GM19239 (cell line): ENCODE measurements around the gene LYPD3.
"Not testable (repeated sequence)": the region's sequence is repeated elsewhere in the genome, so short reads cannot be mapped to it uniquely, and the experiment has no call there.

ENCODE experiments used
- DNase-seq: peaks from one replicate; pipeline ENCODE4 v3.0.0; 2011; ENCODE audit warnings: low spot score; ENCODE audit not compliant: insufficient read length
- FAIRE-seq: peaks from 2 replicates; lab custom pipeline; 2011; peaks lifted over from hg19 to GRCh38; lab: Jason Lieb, UNC

The LYPD3 gene

GRCh38 chr19:43463381-43464133 is 1.9 kb downstream of the LYPD3 start:
- FAIRE-seq (peak; percentile 94), DNase-seq (peak; percentile 87)

GRCh38 chr19:43462785-43463380 is 2.5 kb downstream of the LYPD3 start:
- FAIRE-seq: no peak
- DNase-seq: no peak

DNA sequence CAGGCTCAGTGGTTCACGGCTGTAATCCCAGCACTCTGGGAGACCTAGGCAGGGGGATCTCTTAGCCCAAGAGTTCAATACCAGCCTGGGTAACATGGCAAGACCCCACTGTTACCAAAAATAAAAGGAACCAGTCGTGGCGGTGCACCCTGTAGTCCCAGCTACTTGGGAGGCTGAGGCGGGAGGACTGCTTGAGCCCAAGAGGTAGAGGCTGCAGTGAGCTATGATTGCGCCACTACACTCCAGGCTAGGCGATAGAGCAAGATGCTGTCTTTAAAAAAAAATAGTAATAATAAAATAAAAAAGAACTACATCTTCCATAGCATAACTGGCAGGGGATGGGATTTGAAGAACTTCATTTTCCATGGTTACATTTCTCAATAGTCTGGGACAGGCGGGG is 3.0 kb downstream of the LYPD3 start:
- DNase-seq (no peak), FAIRE-seq (no peak)

DNA sequence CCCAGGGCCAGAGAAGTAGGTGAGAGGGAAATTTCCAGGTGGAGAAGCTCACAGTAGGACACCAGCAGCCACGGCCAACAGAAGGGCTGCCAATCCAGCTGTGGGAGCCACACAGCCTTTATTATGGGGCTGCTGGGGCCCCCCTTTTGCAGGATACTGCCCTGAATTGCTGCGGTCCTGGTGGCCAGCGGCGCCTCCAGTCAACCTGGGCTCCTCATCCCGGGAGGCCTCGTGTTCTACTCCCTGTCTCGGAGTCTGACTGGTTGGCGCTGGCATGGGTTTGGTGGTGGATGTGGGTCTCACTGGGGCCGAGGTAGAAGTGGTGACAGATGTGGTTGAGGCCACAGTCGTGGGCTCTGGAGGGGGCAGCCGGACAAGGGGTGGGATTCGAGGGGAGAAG is 4.1 kb downstream of the LYPD3 start:
- no peak for FAIRE-seq

DNA sequence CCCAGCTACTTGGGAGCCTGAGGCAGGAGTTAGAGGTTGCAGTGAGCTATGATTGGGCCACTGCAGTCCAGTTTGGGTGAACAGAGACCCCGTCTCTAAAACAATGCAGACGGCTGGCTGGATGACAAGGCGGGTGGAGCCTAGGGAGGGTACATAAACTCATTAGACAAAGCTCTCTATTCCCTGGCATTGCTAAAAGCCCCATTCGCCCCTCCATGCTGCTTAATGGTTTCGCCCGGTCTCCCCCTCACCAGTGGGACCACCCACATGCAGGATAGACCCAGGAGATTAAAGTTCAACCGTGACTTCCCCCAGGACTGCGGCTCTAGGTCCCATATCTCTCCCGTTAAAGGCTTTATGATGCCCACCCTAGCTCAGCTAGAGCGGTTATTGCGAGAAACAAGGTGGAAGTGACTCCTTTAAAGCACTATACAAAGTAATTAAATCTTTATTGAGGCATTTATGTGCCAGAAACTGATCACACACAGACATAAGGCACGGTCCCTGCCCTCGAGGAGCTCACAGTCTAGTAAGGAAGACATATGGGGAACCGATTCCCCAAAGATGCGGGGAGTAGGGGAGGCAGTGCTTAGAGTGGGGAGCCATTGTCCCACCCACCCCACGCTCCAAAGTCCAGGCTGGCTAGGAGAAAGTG is 4.9 kb downstream of the LYPD3 start:
- no peak for DNase-seq
- no peak for FAIRE-seq

More for the DNA sequence above, 4.1 kb downstream of the LYPD3 start:
- DNase-seq: no peak

DNA sequence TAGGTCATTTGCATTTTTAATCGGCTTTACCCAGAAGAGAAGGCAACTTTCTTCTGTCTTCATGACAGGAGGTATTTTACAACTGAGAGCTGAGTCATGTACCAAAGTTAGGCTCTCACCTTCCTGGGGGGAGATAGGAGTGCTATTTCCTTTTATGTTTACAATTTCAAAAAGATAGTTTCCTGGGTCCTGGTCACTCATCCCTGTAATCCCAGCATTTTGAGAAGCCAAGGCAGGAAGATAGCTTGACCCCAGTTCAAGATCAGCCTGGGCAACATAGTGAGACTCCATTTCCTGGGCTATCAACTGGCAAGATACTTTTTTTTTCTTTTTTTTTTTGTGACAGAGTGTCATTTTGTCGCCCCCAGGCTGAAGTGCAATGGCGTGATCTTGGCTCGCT is 7.6 kb downstream of the LYPD3 start:
- DNase-seq (no peak), FAIRE-seq (no peak)

DNA sequence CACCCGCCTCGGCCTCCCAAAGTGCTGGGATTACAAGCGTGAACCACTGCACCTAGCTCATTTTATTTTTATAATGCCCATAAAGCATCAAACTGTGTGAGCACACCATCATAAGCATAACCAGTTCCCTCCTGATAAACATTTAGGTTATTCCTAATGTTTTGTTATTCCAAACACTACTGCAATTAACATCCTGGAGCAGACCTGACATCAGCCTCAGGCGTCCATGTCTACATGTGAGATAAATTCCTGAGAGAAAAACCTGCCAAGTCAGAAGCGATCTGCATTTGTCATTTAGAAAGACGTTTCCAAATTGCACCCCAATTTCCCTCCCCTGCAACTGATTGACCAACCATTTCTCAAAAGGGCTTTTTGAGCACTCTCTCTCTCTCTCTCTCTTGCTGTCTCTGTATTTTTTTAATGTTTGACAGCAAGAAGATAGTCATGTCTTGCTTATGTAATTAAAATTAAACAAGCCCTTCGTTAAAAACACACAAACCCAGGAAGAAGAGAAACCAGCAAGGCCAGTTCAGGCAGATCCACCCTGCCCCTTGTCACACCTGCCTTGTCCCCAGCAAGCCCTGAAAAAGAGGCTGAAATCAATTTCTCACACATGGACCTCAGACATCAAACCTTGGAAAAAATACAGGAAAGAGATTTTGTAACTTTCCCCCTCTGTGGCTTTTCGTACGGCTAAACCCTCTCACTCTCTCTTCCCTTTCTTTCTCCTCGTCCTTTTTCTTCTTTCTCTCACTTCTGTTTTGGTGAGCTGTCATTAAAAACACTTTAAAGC is 9.9 kb downstream of the LYPD3 start:
- FAIRE-seq (no peak), DNase-seq (no peak)

DNA sequence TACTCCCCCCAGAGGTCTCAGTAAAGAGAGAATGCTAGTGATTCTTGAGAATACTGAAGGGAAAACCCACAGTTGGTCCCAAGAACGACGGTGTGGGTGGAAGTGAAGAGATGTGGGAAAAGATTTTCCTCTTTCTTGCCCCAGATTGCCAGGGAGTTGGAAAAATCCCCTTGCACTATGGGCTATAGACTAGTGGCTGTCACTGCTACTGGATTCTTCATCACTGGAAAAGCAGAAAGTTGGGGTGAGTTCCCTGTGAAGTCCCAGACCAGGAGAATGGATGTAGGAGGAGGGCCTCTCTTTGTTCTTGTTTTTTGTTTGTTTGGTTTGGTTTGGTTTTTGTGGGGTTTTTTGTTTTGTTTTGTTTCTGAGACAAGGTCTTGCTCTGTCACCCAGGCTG is 11.4 kb downstream of the LYPD3 start:
- no peak for DNase-seq
- no peak for FAIRE-seq

- DNase-seq (no peak), FAIRE-seq (no peak)
Measured at GRCh38 chr19:43452582-43452981, 12.8 kb downstream of the LYPD3 start.

DNA sequence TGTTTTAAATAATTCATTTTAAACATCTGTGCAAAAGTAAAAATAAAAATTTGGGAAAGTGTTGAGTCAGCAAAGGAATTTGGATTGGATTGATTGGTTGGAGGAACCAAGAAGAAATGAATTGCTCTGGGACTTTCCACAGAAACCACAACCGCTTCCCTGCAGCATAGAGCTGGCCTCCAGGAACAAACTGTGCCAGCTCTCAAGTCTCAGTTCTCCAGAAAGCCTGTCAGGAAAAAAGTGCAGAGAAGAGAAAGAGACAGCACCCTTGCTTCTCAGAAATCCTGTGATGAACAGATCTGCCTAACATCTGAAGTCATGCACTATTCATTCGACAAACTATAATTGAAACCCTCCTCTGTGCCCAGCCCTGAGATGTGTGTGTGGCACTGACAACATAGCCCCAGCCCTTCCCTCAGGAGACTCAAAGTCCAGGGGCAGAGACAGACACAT is 14.8 kb downstream of the LYPD3 start:
- FAIRE-seq (no peak), DNase-seq (no peak)

- DNase-seq (no peak), FAIRE-seq (no peak)
Measured at GRCh38 chr19:43447655-43448054, 17.8 kb downstream of the LYPD3 start.

GRCh38 chr19:43446746-43447489 is 18.5 kb downstream of the LYPD3 start:
- DNase-seq (peak; percentile 74), FAIRE-seq (peak; percentile 94)

GRCh38 chr19:43445426-43445825 is 20.0 kb downstream of the LYPD3 start:
- FAIRE-seq (no peak), DNase-seq (no peak)

DNA sequence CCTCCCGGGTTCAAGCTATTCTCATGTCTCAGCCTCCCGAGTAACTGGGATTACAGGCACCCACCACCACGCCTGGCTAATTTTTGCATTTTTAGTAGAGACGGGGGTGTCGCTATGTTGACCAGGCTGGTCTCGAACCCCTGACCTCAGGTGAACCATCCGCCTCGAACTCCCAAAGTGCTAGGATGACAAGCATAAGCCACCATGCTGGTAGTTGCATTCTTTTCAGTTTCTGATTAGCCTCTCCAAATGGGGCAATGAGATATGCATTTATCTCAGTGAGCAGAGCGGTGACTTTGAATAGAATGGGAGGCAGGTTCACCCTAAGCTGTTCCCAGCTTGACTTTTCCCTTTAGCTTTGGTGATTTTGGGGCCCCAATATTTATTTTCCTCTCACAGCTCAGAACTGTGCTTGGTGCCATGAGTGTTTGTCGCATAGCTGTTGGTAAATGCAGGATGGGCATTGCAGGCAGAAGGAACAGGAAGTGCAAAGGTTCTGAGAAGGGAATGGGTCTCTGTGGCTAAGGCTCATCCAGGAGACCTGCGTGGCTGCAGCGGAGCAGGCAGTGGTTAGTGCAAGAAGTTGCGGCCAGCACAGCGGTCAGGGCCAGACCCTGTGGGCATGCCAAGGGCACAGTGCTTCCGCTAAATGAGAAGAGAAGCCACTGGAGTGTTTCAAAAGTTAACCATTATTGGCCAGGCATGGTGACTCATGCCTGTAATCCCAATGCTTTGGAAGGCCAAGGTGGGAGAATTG is 20.7 kb downstream of the LYPD3 start:
- DNase-seq (no peak), FAIRE-seq (no peak)

DNA sequence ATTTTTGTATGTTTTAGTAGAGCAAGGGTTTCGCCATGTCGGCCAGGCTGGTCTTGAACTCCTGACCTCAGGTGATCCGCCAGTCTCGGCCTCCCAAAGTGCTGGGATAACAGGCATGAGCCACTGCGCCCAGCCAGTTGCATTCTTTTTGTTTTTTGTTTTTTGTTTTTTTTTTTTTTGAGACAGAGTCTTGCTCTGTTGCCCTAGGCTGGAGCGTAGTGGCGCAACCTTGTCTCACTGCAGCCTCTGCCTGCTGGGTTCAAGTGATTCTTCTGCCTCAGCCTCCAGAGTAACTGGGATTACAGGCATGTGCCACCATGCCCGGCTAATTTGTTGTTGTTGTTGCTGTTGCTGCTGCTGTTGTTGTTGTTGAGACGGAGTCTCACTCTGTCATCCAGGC is 21.3 kb downstream of the LYPD3 start:
- FAIRE-seq, DNase-seq: not testable (repeated sequence)

GRCh38 chr19:43441716-43442115 is 23.7 kb downstream of the LYPD3 start:
- FAIRE-seq: no peak

DNA sequence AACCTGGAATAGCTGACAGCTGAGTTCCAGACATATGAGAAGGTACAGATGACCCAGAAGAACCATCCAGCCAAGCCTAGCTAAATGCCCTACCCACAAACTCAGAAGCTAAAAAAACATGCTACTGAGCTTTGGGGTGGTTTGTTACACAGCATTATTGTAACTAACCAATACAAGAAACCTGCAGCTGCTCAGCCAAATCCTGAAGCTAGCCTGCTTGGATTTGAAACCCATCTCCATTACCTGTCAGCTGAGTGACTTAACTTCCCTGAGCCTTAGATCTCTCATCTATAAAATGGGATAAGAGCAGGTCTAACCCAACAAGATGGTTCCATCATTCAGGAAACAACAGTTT is 25.7 kb downstream of the LYPD3 start:
- DNase-seq: no peak
- no peak for FAIRE-seq

More at GRCh38 chr19:43441716-43442115, 23.7 kb downstream of the LYPD3 start:
- no peak for DNase-seq

GRCh38 chr19:43439032-43439708 is 26.2 kb downstream of the LYPD3 start:
- FAIRE-seq (no peak), DNase-seq (no peak)
